Activated naive CD8-positive, alpha-beta T cell treated with anti-CD3 and anti-CD28 coated beads, Interleukin-2, amount 50 U/mL, for 16 hours (primary cell): Measurements from ENCODE around the gene POMT1.
"Not testable (repeated sequence)": the region's sequence is repeated elsewhere in the genome, so short reads cannot be mapped to it uniquely, and the experiment has no call there.

ENCODE experiments used
- DNase-seq: peaks from one replicate; pipeline ENCODE4 v3.0.0-alpha.2; 2020; ENCODE audit warnings: low read depth, low spot score

POMT1 gene

DNA sequence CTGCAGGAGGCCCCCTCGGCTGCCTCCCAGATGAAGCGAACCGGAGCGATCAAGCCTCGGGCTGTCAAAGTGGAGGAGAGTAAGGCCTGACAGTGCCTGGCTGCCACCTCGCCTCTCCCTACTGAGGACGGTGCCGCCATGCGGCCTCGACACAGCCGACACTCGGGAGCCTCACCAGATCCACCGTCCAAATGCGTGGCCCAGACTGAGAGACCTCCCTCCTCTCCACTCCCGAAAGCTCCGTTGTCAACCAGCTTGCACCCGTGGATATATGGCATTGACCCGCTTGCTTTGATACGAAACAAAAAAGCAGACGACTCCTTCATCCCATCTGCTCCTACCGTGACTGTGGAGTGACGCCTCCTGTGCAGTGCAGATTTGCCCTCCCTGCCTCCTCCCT lies 6.9 kb upstream of the POMT1 start:
- no peak for DNase-seq

- no peak for DNase-seq
These were observed 5.8 kb upstream of the POMT1 start for GRCh38 chr9:131496844-131497405.

DNA sequence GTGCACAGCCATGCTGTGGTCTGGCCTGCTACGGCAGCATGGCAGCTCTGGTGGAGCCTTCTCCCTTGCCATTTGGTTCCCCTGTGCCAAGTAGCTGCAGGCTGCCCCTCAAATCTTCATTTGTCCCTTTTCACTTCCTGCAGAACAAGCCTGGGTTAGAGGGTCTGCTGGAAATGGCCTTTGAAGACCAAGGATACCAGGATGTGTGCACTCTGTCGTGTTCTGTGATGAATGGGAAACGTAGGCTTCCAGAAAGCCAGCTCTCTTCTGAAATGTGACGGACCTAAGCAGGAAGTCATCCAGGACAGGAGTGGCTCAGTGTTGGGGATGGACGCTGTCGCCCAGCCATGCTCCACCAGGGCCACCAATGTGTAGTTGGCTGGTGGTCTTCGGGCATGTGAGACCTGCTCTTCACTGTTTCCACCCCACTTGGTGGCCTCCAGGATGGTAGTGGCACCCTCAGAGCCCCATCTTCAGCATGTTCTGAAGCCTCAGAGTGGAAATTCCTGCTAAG lies 3.4 kb upstream of the POMT1 start:
- DNase-seq = no peak

DNA sequence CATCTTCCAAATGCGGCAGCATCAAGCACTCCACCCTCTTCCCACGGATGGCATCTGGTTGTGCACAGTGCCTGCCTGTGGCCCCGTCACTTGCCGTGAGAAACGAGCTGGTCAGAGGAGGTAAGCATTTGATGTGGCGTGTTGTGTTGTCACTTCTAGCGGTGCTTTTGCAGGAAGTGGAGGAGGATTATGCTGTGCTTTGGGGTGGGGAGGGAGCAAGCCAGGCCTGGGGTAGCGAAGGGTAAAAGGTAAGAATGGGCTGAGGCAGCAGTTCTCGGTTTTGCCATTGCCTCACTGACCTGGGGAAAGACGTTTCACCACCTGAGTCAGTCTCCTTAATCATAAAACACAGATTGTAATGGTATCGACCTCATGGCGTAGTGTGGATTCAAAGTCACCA lies 2.3 kb upstream of the POMT1 start:
- peak; percentile 28 for DNase-seq

GRCh38 chr9:131500939-131501541 lies 1.7 kb upstream of the POMT1 start:
- no peak for DNase-seq

DNA sequence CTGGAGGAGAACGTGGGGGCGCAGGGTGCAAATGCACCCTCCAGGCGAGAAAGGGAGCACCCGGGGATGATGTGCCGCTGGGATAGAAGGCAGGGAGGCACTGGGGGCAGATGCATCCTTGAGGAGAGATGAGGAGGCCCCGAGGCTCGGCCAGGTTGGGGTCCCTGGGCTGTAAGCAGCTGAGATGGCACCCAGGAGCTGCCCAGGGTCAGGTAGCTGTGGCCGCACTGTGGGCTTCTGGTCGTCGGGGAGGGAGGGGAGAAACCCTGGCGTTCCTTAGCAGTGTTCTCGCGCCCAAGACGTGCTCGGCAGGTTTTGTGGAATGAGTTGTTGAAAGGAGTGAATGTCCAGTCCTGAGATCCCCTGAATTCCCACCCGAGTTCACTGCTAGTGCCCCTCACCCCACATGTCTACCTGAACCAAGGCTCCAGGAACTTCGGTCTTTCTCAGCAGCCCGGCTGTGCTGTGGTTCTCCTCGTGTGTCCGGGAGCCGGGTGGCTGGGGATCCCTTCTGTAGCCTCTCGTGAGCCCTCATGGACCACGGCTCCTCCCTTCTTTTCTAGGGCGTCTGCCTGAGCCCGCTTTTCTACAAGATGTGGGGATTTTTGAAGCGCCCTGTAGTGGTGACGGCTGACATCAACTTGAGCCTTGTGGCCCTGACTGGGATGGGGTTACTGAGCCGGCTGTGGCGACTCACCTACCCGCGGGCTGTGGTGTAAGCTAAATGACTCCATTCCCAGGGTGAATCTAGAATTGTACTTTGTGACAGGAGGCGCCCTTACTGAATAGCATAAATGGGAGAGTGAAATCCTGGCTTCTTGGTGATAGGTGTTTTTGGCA lies 1.1 kb downstream of the POMT1 start:
- peak; percentile 29 for DNase-seq

DNA sequence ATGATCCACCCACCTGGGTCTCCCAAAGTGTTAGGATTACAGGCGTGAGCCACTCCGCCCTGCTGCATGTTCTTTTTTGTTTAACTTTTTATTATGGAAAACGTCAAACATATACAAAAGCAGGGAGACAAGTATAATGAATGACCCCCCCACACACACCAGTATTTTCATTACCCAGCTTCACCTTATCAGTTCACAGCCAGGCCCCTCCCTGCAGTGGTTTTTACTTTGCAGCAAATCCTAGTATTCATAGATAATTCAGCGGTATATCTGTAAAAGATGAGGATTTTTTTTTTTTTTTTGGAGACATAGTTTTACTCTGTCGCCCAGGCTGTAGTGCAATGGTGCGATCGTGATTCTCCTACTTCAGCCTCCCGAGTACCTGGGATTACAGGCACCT lies 2.3 kb downstream of the POMT1 start:
- DNase-seq = no peak

GRCh38 chr9:131511416-131511815 lies 8.7 kb downstream of the POMT1 start:
- DNase-seq = no peak

GRCh38 chr9:131511880-131512279 lies 9.2 kb downstream of the POMT1 start:
- DNase-seq = no peak

DNA sequence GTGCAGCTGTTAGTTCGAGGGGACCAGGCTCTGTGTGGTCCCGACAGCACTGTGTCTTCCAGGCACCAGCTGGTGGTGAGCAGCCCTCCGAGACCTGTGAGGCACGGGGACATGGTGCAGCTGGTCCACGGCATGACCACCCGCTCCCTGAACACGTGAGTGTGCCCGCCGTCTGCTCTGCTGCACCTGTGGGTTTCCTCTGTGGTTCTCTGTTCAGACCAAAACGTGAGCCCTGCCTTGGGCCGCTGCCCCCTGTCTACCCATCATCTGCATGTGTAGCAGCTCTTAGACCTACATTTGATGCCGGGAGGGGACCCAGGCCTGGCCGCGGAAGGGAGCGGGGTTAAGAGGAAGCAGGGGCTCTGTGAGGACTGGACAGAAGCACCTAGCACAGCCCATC lies 10.5 kb downstream of the POMT1 start:
- no peak for DNase-seq

- not testable (repeated sequence) for DNase-seq
These were observed 12.9 kb downstream of the POMT1 start for GRCh38 chr9:131515559-131516031.

GRCh38 chr9:131516100-131516499 lies 13.4 kb downstream of the POMT1 start:
- no peak for DNase-seq

GRCh38 chr9:131516930-131517329 lies 14.2 kb downstream of the POMT1 start:
- no peak for DNase-seq

GRCh38 chr9:131517761-131518190 lies 15.1 kb downstream of the POMT1 start:
- DNase-seq = no peak

- no peak for DNase-seq
These were observed 15.8 kb downstream of the POMT1 start for GRCh38 chr9:131518553-131518952.

DNA sequence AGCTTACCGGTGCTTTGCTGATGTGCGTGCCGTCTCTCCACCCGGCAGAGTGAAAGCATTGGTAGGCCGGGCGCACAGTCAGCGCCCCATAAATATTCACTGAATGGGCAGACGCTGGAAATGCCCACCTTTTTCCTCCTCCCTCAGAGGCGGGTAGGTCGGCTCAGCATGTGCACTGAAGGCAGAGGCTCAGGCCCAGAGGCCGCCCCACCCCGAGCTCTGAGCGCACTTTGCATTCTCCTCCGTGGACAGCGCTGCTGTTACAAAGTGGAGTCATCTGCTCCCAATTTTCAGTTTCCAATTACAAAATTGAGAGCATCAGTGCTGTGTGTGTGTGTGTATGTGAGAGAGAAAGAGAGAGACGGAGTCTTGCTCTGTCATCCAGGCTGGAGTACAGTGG lies 17.8 kb downstream of the POMT1 start:
- DNase-seq = no peak

GRCh38 chr9:131521203-131521602 lies 18.5 kb downstream of the POMT1 start:
- DNase-seq = no peak

DNA sequence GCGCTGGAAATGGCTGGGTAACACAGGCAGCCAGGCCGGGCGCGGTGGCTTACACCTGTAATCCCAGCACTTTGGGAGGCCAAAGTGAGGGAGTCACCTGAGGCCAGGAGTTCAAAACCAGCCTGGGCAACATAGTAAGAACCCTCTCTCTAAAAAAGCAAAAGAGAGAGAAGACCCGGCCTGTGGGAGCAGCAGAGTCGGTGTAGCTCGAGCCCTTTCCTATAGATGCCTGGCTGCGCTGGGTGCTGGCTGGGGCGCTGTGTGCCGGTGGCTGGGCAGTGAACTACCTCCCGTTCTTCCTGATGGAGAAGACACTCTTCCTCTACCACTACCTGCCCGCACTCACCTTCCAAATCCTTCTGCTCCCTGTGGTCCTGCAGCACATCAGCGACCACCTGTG lies 19.1 kb downstream of the POMT1 start:
- DNase-seq = no peak

GRCh38 chr9:131522257-131523085 lies 19.8 kb downstream of the POMT1 start:
- no peak for DNase-seq

DNA sequence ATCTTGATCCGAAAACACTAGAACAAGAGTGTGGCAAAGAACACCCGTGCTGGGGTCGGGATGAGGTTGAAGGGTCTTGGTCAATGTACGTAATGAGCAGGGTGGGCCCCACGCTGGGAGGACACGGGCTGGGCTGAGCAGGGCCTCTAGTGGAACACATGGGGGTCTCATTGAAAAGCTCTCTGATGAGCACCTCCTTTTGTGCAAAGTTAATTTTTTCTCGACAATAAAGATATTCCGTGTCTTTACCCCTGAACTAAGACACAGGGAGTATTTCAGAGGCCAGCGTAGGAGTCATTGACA lies 20.3 kb downstream of the POMT1 start:
- DNase-seq = no peak

DNA sequence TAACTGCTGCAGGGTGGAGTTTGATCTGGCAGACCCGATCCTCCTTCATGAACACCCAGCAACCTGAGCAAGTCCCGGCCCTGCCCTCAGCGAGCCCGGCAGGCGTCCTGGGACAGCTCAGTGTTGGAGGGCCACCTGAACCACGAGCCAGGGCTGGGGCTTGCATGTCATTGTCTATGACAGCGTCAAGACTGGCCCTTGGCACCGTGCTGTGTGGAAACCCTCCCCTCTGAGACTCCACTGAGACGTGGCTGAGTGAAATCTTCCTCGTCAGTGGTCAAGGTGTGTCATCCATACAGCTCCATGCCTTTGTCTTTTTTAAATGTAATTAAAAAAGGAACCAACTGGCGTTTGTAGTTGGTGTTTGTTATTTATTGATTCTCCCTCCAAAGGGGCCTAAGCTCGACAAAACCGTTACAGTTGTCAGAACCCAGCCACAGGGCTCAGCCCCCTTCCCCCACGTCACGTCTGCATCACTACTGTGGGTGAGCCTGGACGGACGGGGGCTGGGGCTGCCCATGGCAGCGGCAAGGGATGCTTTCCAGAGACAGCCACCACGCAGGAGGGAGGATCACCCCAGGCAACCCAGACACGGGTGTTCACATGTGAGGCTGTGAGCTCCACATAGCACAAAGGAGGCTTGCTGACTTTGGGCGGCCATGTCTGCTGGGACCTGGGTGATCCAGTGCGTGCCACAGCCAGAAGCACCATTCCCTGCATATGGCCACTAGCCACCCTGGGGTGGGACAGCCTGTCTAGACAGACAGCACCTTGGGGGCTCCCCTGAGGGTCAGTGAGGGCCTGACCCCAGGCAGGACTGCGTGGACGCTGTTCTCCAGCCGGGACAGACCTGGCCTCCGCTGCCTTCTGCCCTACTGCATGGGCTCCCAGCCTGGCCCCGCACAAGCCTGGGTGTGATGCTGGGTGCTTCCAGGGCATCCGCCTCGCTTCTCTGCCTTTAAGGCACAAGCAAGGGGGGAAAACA lies 21.0 kb downstream of the POMT1 start:
- DNase-seq = no peak
